ENCODE measurements around the gene CMYA5. TPM values are rescaled to one million over a fixed set of nuclear protein-coding genes. Genes with fewer than 3 reads are reported as not detected.

CMYA5 gene
- total RNA-seq, 1 donor from 2014 or later = 0.74 TPM

DNA sequence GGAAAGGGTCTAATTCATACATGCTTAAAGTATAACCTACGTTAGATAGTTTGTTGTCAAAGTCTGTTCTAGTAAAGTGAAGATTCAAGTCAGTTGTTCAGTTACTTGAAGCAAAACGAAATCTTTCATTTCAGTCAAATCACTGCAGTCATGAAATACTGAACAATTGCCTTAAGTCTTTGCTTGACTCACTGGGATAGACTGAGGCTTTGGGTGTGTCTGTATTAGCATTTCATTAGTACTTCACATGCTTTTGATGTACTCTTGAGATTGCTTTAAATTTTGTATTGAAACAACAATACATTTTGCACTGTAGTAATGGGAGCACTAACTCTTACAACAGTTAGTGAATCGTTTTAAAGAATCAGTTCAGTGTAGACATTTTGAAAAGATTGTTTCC lies 4.0 kb upstream of the CMYA5 start:
- Mint-ChIP-seq H3K36me3 (ENCODE audit: unreplicated experiment) (peaks cover 7% of the 10 kb centered on the region), H3K4me1 (ENCODE audit: low read depth, unreplicated experiment) (peaks cover 7% of the 10 kb centered on the region)
- no peak for DNase-seq

DNA sequence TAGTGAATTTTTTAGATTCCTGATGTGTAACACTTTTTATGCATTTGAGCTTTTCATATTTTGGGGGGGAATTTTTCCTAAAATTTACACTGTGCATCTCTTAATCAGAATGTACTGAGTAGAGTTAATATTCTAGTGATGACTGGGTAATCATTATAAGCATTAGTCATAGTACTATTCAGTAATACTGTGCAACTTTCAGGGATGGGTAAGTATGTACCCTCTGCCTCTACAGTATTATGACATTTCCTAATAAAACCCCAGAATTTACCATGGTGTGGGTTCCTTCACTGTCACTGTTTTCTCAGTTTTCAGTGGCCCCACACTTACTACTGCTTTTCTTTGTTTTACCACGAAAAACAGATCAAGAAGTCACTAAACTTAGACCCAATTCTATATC lies 2.8 kb upstream of the CMYA5 start:
- H3K27me3 Mint-ChIP-seq (ENCODE audit: unreplicated experiment) = peaks cover 4% of the 10 kb centered on the region
- H3K27ac Mint-ChIP-seq (ENCODE audit: unreplicated experiment) = no peak overlapping the region
- H3K4me3 Mint-ChIP-seq (ENCODE audit: unreplicated experiment) = no peak overlapping the region
- no peak for DNase-seq
- H3K9me3 Mint-ChIP-seq (ENCODE audit: unreplicated experiment) = peaks cover 1% of the 10 kb centered on the region
- TF ChIP-seq, protein P1, sequence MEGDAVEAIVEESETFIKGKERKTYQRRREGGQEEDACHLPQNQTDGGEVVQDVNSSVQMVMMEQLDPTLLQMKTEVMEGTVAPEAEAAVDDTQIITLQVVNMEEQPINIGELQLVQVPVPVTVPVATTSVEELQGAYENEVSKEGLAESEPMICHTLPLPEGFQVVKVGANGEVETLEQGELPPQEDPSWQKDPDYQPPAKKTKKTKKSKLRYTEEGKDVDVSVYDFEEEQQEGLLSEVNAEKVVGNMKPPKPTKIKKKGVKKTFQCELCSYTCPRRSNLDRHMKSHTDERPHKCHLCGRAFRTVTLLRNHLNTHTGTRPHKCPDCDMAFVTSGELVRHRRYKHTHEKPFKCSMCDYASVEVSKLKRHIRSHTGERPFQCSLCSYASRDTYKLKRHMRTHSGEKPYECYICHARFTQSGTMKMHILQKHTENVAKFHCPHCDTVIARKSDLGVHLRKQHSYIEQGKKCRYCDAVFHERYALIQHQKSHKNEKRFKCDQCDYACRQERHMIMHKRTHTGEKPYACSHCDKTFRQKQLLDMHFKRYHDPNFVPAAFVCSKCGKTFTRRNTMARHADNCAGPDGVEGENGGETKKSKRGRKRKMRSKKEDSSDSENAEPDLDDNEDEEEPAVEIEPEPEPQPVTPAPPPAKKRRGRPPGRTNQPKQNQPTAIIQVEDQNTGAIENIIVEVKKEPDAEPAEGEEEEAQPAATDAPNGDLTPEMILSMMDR (IDR thresholded peaks at IDR 0.05; ENCODE audit: partially characterized antibody, unreplicated experiment) = no peak
- peaks cover 7% of the 10 kb centered on the region for H3K4me1 Mint-ChIP-seq (ENCODE audit: low read depth, unreplicated experiment)
- H3K36me3 Mint-ChIP-seq (ENCODE audit: unreplicated experiment) = peaks cover 9% of the 10 kb centered on the region

More for the DNA sequence above, 4.0 kb upstream of the CMYA5 start:
- Mint-ChIP-seq H3K27me3 (ENCODE audit: unreplicated experiment) (peaks cover 4% of the 10 kb centered on the region), H3K4me3 (ENCODE audit: unreplicated experiment) (no peak overlapping the region), H3K27ac (ENCODE audit: unreplicated experiment) (no peak overlapping the region), H3K9me3 (ENCODE audit: unreplicated experiment) (peaks cover 1% of the 10 kb centered on the region)
- TF ChIP-seq, protein P1 (IDR thresholded peaks at IDR 0.05; ENCODE audit: partially characterized antibody, unreplicated experiment) = no peak

DNA sequence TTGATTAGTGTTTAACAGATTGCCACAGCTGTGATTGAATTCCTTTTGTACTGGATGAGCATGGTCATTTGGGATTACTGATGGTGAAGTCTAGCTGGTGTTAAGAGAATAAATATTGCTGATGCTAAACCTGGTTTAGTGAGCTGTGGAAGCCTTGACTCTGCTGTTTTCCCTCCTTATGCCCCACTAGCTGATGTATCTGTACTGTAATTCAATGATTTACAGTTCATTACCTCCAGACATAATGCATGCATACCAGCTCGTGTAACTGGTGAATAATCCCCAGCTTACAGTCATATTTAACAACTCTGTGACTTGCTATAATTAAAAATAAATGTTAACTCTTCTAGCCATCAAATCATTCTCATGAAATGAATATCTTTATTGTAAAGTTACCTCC lies 1.7 kb upstream of the CMYA5 start:
- H3K36me3 Mint-ChIP-seq (ENCODE audit: unreplicated experiment) = peaks cover 9% of the 10 kb centered on the region
- TF ChIP-seq, protein P1 (IDR thresholded peaks at IDR 0.05; ENCODE audit: partially characterized antibody, unreplicated experiment) = no peak
- H3K27me3 Mint-ChIP-seq (ENCODE audit: unreplicated experiment) = peaks cover 4% of the 10 kb centered on the region
- peaks cover 7% of the 10 kb centered on the region for H3K4me1 Mint-ChIP-seq (ENCODE audit: low read depth, unreplicated experiment)
- peak overlapping the region; percentile 22 for H3K4me3 Mint-ChIP-seq (ENCODE audit: unreplicated experiment)
- H3K27ac Mint-ChIP-seq (ENCODE audit: unreplicated experiment) = no peak overlapping the region
- peaks cover 1% of the 10 kb centered on the region for H3K9me3 Mint-ChIP-seq (ENCODE audit: unreplicated experiment)
- no peak for DNase-seq

DNA sequence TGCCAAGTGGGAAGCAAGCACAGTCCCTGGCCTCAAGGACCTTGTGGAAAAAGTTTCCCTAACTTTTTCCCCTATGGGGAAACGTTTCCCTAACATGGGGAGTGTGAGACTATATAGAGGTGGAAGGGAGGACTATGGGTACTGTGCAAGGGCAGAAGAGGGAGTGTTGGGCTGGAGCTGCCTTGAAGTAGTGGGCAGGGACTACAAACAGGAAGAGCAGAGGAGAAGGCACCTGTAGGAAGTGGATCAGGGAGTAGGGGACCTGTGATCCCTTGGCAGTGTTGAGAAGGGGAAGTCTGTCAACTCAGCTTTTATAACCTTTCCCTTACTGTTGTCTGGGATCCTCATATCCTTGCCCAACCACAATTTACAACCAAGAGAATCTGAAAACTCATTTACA lies 1.4 kb downstream of the CMYA5 start:
- TF ChIP-seq, protein P1 (IDR thresholded peaks at IDR 0.05; ENCODE audit: partially characterized antibody, unreplicated experiment) = no peak
- Mint-ChIP-seq H3K27ac (ENCODE audit: unreplicated experiment) (no peak overlapping the region), H3K9me3 (ENCODE audit: unreplicated experiment) (peaks cover 1% of the 10 kb centered on the region), H3K4me1 (ENCODE audit: low read depth, unreplicated experiment) (peaks cover 7% of the 10 kb centered on the region), H3K36me3 (ENCODE audit: unreplicated experiment) (peaks cover 9% of the 10 kb centered on the region), H3K4me3 (ENCODE audit: unreplicated experiment) (no peak overlapping the region), H3K27me3 (ENCODE audit: unreplicated experiment) (peaks cover 4% of the 10 kb centered on the region)
- DNase-seq = no peak

DNA sequence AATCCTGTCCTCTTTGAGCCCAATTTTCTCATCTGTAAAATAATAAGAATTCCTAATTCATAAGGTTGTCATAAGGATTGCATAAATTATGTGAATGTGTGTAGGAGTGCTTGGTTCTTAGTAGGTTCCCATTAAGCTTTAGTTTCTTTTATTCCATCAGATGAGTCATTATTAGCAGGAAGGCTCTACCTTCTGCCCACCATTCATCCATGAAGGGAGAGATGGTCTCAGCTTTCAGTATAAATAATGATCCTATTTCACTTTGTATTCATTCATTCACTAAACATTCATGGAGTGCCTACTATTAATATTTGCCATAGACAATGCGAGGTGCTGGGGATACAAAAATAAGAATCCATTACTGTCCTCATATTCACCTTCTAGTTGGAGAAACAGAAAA lies 3.0 kb downstream of the CMYA5 start:
- no peak overlapping the region for H3K4me3 Mint-ChIP-seq (ENCODE audit: unreplicated experiment)
- TF ChIP-seq, protein P1 (IDR thresholded peaks at IDR 0.05; ENCODE audit: partially characterized antibody, unreplicated experiment) = no peak
- H3K27ac Mint-ChIP-seq (ENCODE audit: unreplicated experiment) = no peak overlapping the region
- peaks cover 4% of the 10 kb centered on the region for H3K27me3 Mint-ChIP-seq (ENCODE audit: unreplicated experiment)
- H3K9me3 Mint-ChIP-seq (ENCODE audit: unreplicated experiment) = peaks cover 1% of the 10 kb centered on the region
- peaks cover 9% of the 10 kb centered on the region for H3K36me3 Mint-ChIP-seq (ENCODE audit: unreplicated experiment)
- DNase-seq = no peak
- peaks cover 7% of the 10 kb centered on the region for H3K4me1 Mint-ChIP-seq (ENCODE audit: low read depth, unreplicated experiment)

All from glutamatergic neuron (in vitro differentiated cells).